Neuronal stem cell (in vitro differentiated cells): Measurements from ENCODE around the gene RNF44.
"Not testable (repeated sequence)": the region's sequence is repeated elsewhere in the genome, so short reads cannot be mapped to it uniquely, and the experiment has no call there.

Experiments used
- DNase-seq: peaks from one replicate; pipeline ENCODE4 v3.0.0-alpha.2; 2013; ENCODE audit warnings: low spot score
- H2AFZ ChIP-seq: one replicate; pipeline ENCODE4 v1.6.1; 2013; ENCODE audit warnings: mild to moderate bottlenecking, low read length, inconsistent platforms
- H2AK5ac ChIP-seq: 2 replicates; pipeline ENCODE4 v1.6.1; 2013; ENCODE audit warnings: low read depth, mild to moderate bottlenecking, inconsistent platforms, low read length, moderate library complexity, mixed read lengths
- H2BK120ac ChIP-seq: 2 replicates; pipeline ENCODE4 v1.6.1; 2013; ENCODE audit warnings: low read depth, mild to moderate bottlenecking, inconsistent platforms, low read length, moderate library complexity, mixed read lengths
- H2BK12ac ChIP-seq: one replicate; pipeline ENCODE4 v1.6.1; 2013; ENCODE audit warnings: low read length, inconsistent platforms
- H2BK15ac ChIP-seq: 2 replicates; pipeline ENCODE4 v1.6.1; 2013; ENCODE audit warnings: mild to moderate bottlenecking, low read length, inconsistent platforms, mixed read lengths
- H2BK5ac ChIP-seq: one replicate; pipeline ENCODE4 v1.6.1; 2013; ENCODE audit warnings: inconsistent platforms, mild to moderate bottlenecking, low read length, moderate library complexity
- H3K14ac ChIP-seq: one replicate; pipeline ENCODE4 v1.6.1; 2013; ENCODE audit warnings: low read length, inconsistent platforms
- H3K18ac ChIP-seq: 2 replicates; pipeline ENCODE4 v1.6.1; 2013; ENCODE audit warnings: low read length, inconsistent platforms
- H3K23ac ChIP-seq: 2 replicates; pipeline ENCODE4 v1.6.1; 2013; ENCODE audit warnings: low read depth, mild to moderate bottlenecking, mixed read lengths, low read length, inconsistent platforms; ENCODE audit not compliant: poor library complexity
- H3K27ac ChIP-seq: replicated peaks from 3 replicates; pipeline ENCODE4 v1.5.1; 2013; ENCODE audit warnings: low read length, inconsistent platforms
- H3K27me3 ChIP-seq, 3 experiments: 2 replicates each; pipeline ENCODE4 v1.6.1; 2013; ENCODE audit warnings: low read length in 3 of 3, mild to moderate bottlenecking in 2 of 3, inconsistent platforms in 1 of 3, low read depth in 1 of 3, mixed read lengths in 1 of 3, moderate library complexity in 1 of 3; ENCODE audit not compliant: control insufficient read depth in 3 of 3, insufficient read depth in 3 of 3
- H3K36me3 ChIP-seq, 2 donors: replicated peaks in 1 of 2; 2 replicates each; pipeline ENCODE4 v1.6.1; 2013; ENCODE audit warnings: low read length in 2 of 2; ENCODE audit not compliant: control insufficient read depth in 2 of 2, insufficient read depth in 2 of 2
- H3K4ac ChIP-seq: 2 replicates; pipeline ENCODE4 v1.6.1; 2013; ENCODE audit warnings: inconsistent platforms, mild to moderate bottlenecking, low read length, moderate library complexity
- H3K4me1 ChIP-seq, 2 donors: 1 replicate in 1 of 2; 2 replicates in 1 of 2; pipeline ENCODE4 v1.6.1; 2013; ENCODE audit warnings: low read length in 2 of 2, low read depth in 1 of 2; ENCODE audit not compliant: control insufficient read depth in 2 of 2, insufficient read depth in 1 of 2
- H3K4me2 ChIP-seq: one replicate; pipeline ENCODE4 v1.6.1; 2013; ENCODE audit warnings: mild to moderate bottlenecking, low read length, inconsistent platforms; ENCODE audit not compliant: insufficient read depth, poor library complexity, severe bottlenecking
- H3K4me3 ChIP-seq, 2 donors: 2 replicates each; pipeline ENCODE4 v1.5.1; 2013; ENCODE audit warnings: low read length in 2 of 2, mild to moderate bottlenecking in 2 of 2, inconsistent platforms in 1 of 2, moderate library complexity in 1 of 2
- H3K79me1 ChIP-seq: one replicate; pipeline ENCODE4 v1.6.1; 2013; ENCODE audit warnings: low read depth, mild to moderate bottlenecking, inconsistent platforms, low read length, moderate library complexity
- H3K9ac ChIP-seq: one replicate; pipeline ENCODE4 v1.6.1; 2013; ENCODE audit warnings: mild to moderate bottlenecking, low read depth, low read length, inconsistent platforms; ENCODE audit not compliant: poor library complexity
- H3K9me3 ChIP-seq, 2 donors: replicated peaks in 1 of 2; 2 replicates each; pipeline versions ENCODE3 to v1.6.1; 2013; ENCODE audit warnings: low read length in 2 of 2, mild to moderate bottlenecking in 2 of 2, inconsistent platforms in 1 of 2, low read depth in 1 of 2, mixed read lengths in 1 of 2, moderate library complexity in 1 of 2; ENCODE audit not compliant: control insufficient read depth in 2 of 2, insufficient read depth in 1 of 2
- H4K8ac ChIP-seq: one replicate; pipeline ENCODE4 v1.6.1; 2013; ENCODE audit warnings: low read depth, mild to moderate bottlenecking, inconsistent platforms, low read length, moderate library complexity
- H4K91ac ChIP-seq: one replicate; pipeline ENCODE4 v1.6.1; 2013; ENCODE audit warnings: low read length, low read depth, mild to moderate bottlenecking, inconsistent platforms; ENCODE audit not compliant: poor library complexity
- WGBS, 2 donors: extraction: QIAGEN DNeasy Blood & Tissue Kit; methylation state at CpG; one replicate each; pipeline ENCODE4 v1.1.7; 2013; ENCODE audit warnings: missing lambda C conversion rate in 2 of 2, mixed read lengths in 1 of 2; ENCODE audit not compliant: insufficient read length in 2 of 2, insufficient replicate concordance in 1 of 2; ENCODE audit errors: extremely low coverage in 2 of 2; 5-methylcytosine and 5-hydroxymethylcytosine counted together

The RNF44 gene

GRCh38 chr5:176553260-176554085 lies 16.3 kb upstream of the RNF44 start:
- H3K79me1 ChIP-seq, result peaks cover 2% of the 10 kb centered on the region
- peak overlapping the region; percentile 20 for H3K23ac ChIP-seq
- no peaks in the 10 kb centered on the region for H3K36me3 ChIP-seq
- peaks cover 0 to 30% (median 0%) of the 10 kb centered on the region in 3 experiments for H3K27me3 ChIP-seq
- no peak for DNase-seq
- H3K4me1 ChIP-seq, result peaks cover 5 to 7% of the 10 kb centered on the region in 2 donors
- no peaks in the 10 kb centered on the region for H3K9me3 ChIP-seq
- H3K4me2 ChIP-seq, result no peak overlapping the region
- no CpG with 5 or more reads among the region's 18 CpGs for WGBS, 2 donors
- no peak overlapping the region for H2BK15ac ChIP-seq
- peak overlapping the region; percentile 57 for H3K14ac ChIP-seq
- no peak overlapping the region for H3K9ac ChIP-seq
- H4K8ac ChIP-seq, result no peak overlapping the region
- no peak overlapping the region for H2BK120ac ChIP-seq
- H3K18ac ChIP-seq, result peak overlapping the region; percentile 38
- no peak overlapping the region for H2BK12ac ChIP-seq
- H2BK5ac ChIP-seq, result peak overlapping the region; percentile 72
- no peak overlapping the region for H3K27ac ChIP-seq
- no peak overlapping the region for H3K4ac ChIP-seq
- H3K4me3 ChIP-seq, result peak overlapping the region in 1 of 2 donors; percentile 14
- H2AFZ ChIP-seq, result no peak overlapping the region
- H2AK5ac ChIP-seq, result peak overlapping the region; percentile 30
- H4K91ac ChIP-seq, result peak overlapping the region; percentile 34

- Histone ChIP-seq H4K91ac (no peak overlapping the region), H2BK120ac (no peak overlapping the region), H3K4me3 (no peak overlapping the region), H3K4me2 (no peak overlapping the region), H2AFZ (no peak overlapping the region), H3K27me3 (peaks cover 0 to 32% (median 0%) of the 10 kb centered on the region in 3 experiments), H3K18ac (no peak overlapping the region), H2AK5ac (peak overlapping the region; percentile 30), H3K9ac (peak overlapping the region; percentile 45), H2BK5ac (no peak overlapping the region), H4K8ac (no peak overlapping the region), H3K4ac (no peak overlapping the region), H2BK15ac (no peak overlapping the region), H3K14ac (no peak overlapping the region), H2BK12ac (no peak overlapping the region), H3K27ac (no peak overlapping the region), H3K79me1 (peaks cover 2% of the 10 kb centered on the region), H3K4me1 (peaks cover 5 to 7% of the 10 kb centered on the region in 2 donors), H3K23ac (peak overlapping the region; percentile 10), H3K9me3 (no peaks in the 10 kb centered on the region), H3K36me3 (no peaks in the 10 kb centered on the region)
- WGBS, 2 donors, result no CpG with 5 or more reads among the region's 11 CpGs
- DNase-seq, result no peak
These were observed 15.2 kb upstream of the RNF44 start for GRCh38 chr5:176552332-176552869.

DNA sequence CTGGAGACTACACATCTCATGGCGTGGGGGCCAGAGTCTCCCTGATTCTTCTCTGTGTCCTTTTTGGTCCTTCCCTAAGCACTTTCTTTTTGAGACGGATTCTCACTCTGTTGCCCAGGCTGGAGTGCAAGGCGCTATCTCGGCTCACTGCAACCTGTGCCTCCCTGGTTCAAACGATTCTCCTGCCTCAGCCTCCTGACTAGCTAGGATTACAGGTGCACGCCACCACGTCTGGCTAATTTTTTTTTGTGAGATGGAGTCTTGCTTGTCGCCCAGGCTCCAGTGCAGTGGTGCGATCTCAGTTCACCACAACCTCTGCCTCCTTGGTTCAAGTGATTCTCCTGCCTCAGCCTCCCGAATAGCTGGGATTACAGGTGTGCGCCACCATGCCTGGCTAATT lies 13.7 kb upstream of the RNF44 start:
- H3K4me1 ChIP-seq, H3K36me3 ChIP-seq, H2BK12ac ChIP-seq, H3K4ac ChIP-seq, H3K27ac ChIP-seq, H2BK15ac ChIP-seq, H3K9me3 ChIP-seq, H3K4me2 ChIP-seq, DNase-seq, H3K9ac ChIP-seq, H4K91ac ChIP-seq, H3K4me3 ChIP-seq, H3K23ac ChIP-seq, H2AFZ ChIP-seq, H3K79me1 ChIP-seq, H3K18ac ChIP-seq, H2BK120ac ChIP-seq, H4K8ac ChIP-seq, H2BK5ac ChIP-seq, H3K14ac ChIP-seq: not testable (repeated sequence)
- WGBS, 2 donors, result no CpG with 5 or more reads among the region's 11 CpGs
- Histone ChIP-seq H2AK5ac (peak overlapping the region; percentile 75), H3K27me3 (peaks cover 0 to 33% (median 0%) of the 10 kb centered on the region in 3 experiments)

- H3K4ac ChIP-seq, result no peak overlapping the region
- H2BK120ac ChIP-seq, result no peak overlapping the region
- H3K27ac ChIP-seq, result no peak overlapping the region
- no peak overlapping the region for H3K4me2 ChIP-seq
- H4K91ac ChIP-seq, result no peak overlapping the region
- no peaks in the 10 kb centered on the region for H3K36me3 ChIP-seq
- no peak overlapping the region for H3K4me3 ChIP-seq
- WGBS, 2 donors, result no CpG with 5 or more reads among the region's 16 CpGs
- no peak overlapping the region for H3K23ac ChIP-seq
- H4K8ac ChIP-seq, result no peak overlapping the region
- H3K18ac ChIP-seq, result no peak overlapping the region
- H2BK12ac ChIP-seq, result peak overlapping the region; percentile 10
- peak overlapping the region; percentile 63 for H3K14ac ChIP-seq
- H3K79me1 ChIP-seq, result peaks cover 2% of the 10 kb centered on the region
- no peaks in the 10 kb centered on the region for H3K9me3 ChIP-seq
- H2AFZ ChIP-seq, result no peak overlapping the region
- peaks cover 5 to 7% of the 10 kb centered on the region in 2 donors for H3K4me1 ChIP-seq
- peaks cover 0 to 33% (median 4%) of the 10 kb centered on the region in 3 experiments for H3K27me3 ChIP-seq
- H3K9ac ChIP-seq, result no peak overlapping the region
- H2AK5ac ChIP-seq, result peak overlapping the region; percentile 75
- H2BK15ac ChIP-seq, result peak overlapping the region; percentile 54
- no peak overlapping the region for H2BK5ac ChIP-seq
- DNase-seq, result no peak
These were observed 13.2 kb upstream of the RNF44 start for GRCh38 chr5:176550275-176550831.
